Psoas muscle (tissue), 8 donors: ENCODE results near the gene RNF17. TPM values are rescaled to one million over a fixed set of nuclear protein-coding genes. Genes with fewer than 3 reads are reported as not detected.

Experiments
- ATAC-seq, 4 donors: fragments of 200-7000 bp; cut with Tn5 transposase; one replicate each; pipeline ENCODE4 v1.9.1; 2020; ENCODE audit warnings: moderate library complexity in 3 of 4, mild to moderate bottlenecking in 2 of 4
- DNase-seq, 2 donors: peaks; one replicate each; pipeline ENCODE4 v3.0.0-alpha.2; 2020
- H3K27ac ChIP-seq: fragments of 200-600 bp; one replicate; pipeline ENCODE4 v1.8.0; 2022
- H3K27me3 ChIP-seq, 3 donors: fragments of 200-600 bp in 1 of 3; one replicate each; pipeline versions ENCODE4 v1.6.1 to v1.8.0; 2013 to 2022; ENCODE audit warnings: low read length in 2 of 3, mild to moderate bottlenecking in 2 of 3, moderate library complexity in 1 of 3; ENCODE audit not compliant: insufficient read depth in 3 of 3
- H3K36me3 ChIP-seq, 2 donors: fragments of 200-600 bp in 1 of 2; one replicate each; pipeline versions ENCODE4 v1.6.1 to v1.8.0; 2013 to 2022; ENCODE audit warnings: low read depth in 1 of 2, mild to moderate bottlenecking in 1 of 2, moderate library complexity in 1 of 2; ENCODE audit not compliant: insufficient read depth in 1 of 2
- H3K4me1 ChIP-seq: fragments of 200-600 bp; one replicate; pipeline ENCODE4 v1.8.0; 2022
- H3K4me3 ChIP-seq: fragments of 200-600 bp; one replicate; pipeline ENCODE4 v1.8.0; 2022; ENCODE audit warnings: mild to moderate bottlenecking
- H3K9me3 ChIP-seq: fragments of 200-600 bp; one replicate; pipeline ENCODE4 v1.8.0; 2022
- WGBS, 3 donors: extraction: QIAGEN DNeasy Blood & Tissue Kit; methylation state at CpG; one replicate each; pipeline versions ENCODE4 v1.1.6 to v1.1.7; 2013; 5-methylcytosine and 5-hydroxymethylcytosine counted together
- intact Hi-C, 2 donors: fragments of 100-400 bp; cut with DNase I; formaldehyde crosslinking; loops; one replicate each; pipeline versions ENCODE4 v1.11.0 to v1.14.2; 2022
- polyA plus RNA-seq, 3 donors: library from polyadenylated mRNA; stranded (reverse); fragments of 200-250 nt; gene quantifications; one replicate each; pipeline ENCODE4 v1.2.3, GENCODE V29; 2013
- total RNA-seq, 4 donors: library from RNA; stranded (reverse); fragmentation: NEBNext Ultra II Directional in 2 of 4; extraction: Animal tissue kit (Norgen Biotek cat#: 25700) in 2 of 4; gene quantifications; one replicate each; pipeline versions ENCODE4 v1.2.1 to v1.2.4, GENCODE V29; 2021 to 2023
- TF ChIP-seq, protein P1 (sequence below): fragments of 200-600 bp; IDR thresholded peaks from one replicate; pipeline ENCODE4 v1.8.0; 2022; ENCODE audit warnings: antibody characterized with exemption
- donor health status: healthy with polysubstance abuse.
- donor health status: DM: no; HTN: no; CAD: no; lungs with moderate emphysema.
- donor health status: Bipolar disorder and iron deficiency.
- donor health status: healthy.
- donor health status: DM: yes; HTN: yes; CAD: no.
- donor health status: DM: no; HTN: no; CAD: no.
- donor health status: DM: no; HTN: no; CAD: no.
- donor health status: DM: yes; HTN: yes; CAD: no.

RNF17 gene
- total and polyA plus RNA-seq, 7 donors, result 0.05 to 0.60 TPM; not detected in 5

GRCh38 chr13:24746618-24747247, 17.2 kb upstream of the RNF17 start:
- intact Hi-C loops, result no loop called here
- ATAC-seq (peak in 1 of 4 donors; percentile 30), DNase-seq (no peak)
- Histone ChIP-seq H3K4me3 (peak overlapping the region; percentile 56), H3K36me3 (no peaks in the 10 kb centered on the region), H3K4me1 (peaks cover 7% of the 10 kb centered on the region), H3K27ac (no peak overlapping the region), H3K27me3 (peaks cover 0 to 73% (median 10%) of the 10 kb centered on the region in 3 donors), H3K9me3 (no peaks in the 10 kb centered on the region)
- 0 to 1% (median 1%) methylated on average over 35 to 56 of the region's 56 CpGs for WGBS, 3 donors
- TF ChIP-seq, protein P1, sequence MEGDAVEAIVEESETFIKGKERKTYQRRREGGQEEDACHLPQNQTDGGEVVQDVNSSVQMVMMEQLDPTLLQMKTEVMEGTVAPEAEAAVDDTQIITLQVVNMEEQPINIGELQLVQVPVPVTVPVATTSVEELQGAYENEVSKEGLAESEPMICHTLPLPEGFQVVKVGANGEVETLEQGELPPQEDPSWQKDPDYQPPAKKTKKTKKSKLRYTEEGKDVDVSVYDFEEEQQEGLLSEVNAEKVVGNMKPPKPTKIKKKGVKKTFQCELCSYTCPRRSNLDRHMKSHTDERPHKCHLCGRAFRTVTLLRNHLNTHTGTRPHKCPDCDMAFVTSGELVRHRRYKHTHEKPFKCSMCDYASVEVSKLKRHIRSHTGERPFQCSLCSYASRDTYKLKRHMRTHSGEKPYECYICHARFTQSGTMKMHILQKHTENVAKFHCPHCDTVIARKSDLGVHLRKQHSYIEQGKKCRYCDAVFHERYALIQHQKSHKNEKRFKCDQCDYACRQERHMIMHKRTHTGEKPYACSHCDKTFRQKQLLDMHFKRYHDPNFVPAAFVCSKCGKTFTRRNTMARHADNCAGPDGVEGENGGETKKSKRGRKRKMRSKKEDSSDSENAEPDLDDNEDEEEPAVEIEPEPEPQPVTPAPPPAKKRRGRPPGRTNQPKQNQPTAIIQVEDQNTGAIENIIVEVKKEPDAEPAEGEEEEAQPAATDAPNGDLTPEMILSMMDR, result no peak

- TF ChIP-seq, protein P1, result no peak
- intact Hi-C loops, result no loop called here
- Histone ChIP-seq H3K36me3 (no peaks in the 10 kb centered on the region), H3K27me3 (peaks cover 0 to 77% (median 10%) of the 10 kb centered on the region in 3 donors), H3K9me3 (no peaks in the 10 kb centered on the region), H3K27ac (no peak overlapping the region), H3K4me3 (peak overlapping the region; percentile 56), H3K4me1 (peaks cover 7% of the 10 kb centered on the region)
- DNase-seq (no peak), ATAC-seq (peak in 1 of 4 donors; percentile 46)
- WGBS, 3 donors, result 0 to 1% (median 1%) methylated on average over 54 to 61 of the region's 61 CpGs
These were observed 16.5 kb upstream of the RNF17 start for GRCh38 chr13:24747248-24748060.

GRCh38 chr13:24748061-24748400, 15.9 kb upstream of the RNF17 start:
- Histone ChIP-seq H3K27ac (no peak overlapping the region), H3K4me3 (peak overlapping the region; percentile 56), H3K36me3 (no peaks in the 10 kb centered on the region), H3K9me3 (no peaks in the 10 kb centered on the region), H3K27me3 (peaks cover 0 to 77% (median 10%) of the 10 kb centered on the region in 3 donors), H3K4me1 (peaks cover 7% of the 10 kb centered on the region)
- TF ChIP-seq, protein P1, result no peak
- 4% methylated on average over 10 of the region's 10 CpGs for WGBS, 3 donors
- intact Hi-C loops, result no loop called here
- ATAC-seq (no peak), DNase-seq (no peak)

DNA sequence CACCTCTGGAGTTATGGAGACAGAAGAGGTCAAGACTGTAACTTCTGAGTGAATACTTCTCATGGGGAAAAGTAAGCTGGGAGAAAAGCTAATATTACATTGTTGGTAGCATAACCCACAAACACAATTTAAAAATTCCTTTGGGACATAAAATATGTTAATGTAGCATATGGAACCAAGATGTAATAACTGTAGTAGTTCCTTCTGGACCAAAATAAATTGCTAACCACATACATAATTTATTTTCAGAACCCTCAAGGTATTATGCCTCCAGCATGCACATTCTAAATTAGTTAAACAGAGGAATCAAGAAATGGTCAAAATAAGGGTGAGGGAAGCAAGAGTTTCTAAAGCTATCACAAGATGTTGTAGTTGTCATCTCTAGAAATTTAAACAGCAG, 4.8 kb upstream of the RNF17 start:
- TF ChIP-seq, protein P1, result no peak
- Histone ChIP-seq H3K4me3 (no peak overlapping the region), H3K27me3 (peaks cover 0 to 5% (median 0%) of the 10 kb centered on the region in 3 donors), H3K27ac (no peak overlapping the region), H3K4me1 (no peaks in the 10 kb centered on the region), H3K9me3 (peaks cover 3% of the 10 kb centered on the region), H3K36me3 (no peaks in the 10 kb centered on the region)
- no peak for DNase-seq
- intact Hi-C loops, result no loop called here
- ATAC-seq, result no peak
